ENCODE data around the gene RSAD2. TPM values are rescaled to one million over a fixed set of nuclear protein-coding genes. Genes with fewer than 3 reads are reported as not detected.

Gene RSAD2
- polyA plus RNA-seq, 1 donor (not counting 4 experiments of a cell fraction or from before 2014, with no cell fraction given): 1.7 TPM

DNA sequence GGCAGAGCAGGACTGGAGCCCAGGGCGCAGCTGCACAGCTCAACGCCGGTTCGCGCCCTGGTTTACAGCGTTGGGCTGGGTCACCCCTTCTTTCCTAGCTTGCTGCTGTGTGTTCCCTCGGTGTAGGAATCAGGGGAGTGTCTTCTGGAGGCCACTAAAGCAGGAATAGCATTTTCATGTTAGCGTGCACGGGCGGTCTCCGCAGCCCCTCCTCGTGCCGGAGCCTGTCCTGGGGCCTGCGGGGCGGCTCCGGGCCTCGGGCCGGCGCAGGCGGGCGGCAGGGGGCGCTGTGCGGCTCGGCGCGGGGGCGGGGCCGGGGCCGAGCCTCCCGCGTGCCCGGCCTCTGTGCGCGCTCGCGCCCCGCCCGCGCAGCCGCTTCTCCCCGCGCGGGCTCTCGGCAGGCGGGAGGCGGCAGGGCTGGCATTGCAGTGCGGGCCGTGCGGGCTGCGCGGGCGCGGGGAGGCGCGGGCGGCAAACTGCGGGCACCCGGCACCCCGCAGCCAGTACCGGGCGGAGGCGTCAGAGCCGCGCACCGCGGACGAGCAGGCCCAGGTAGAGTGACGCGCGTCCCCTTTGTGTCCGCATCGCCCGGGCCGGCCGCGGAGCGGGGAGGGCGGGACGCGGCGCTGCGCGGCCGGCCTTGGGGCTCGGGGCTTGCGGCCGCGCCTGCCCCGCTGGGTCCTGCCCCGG, 39.6 kb downstream of the RSAD2 start, which contains the start of gene RNF144A:
TSS of gene RNF144A (plus strand) at position 342 of the 690 bp plus-strand sequence. CDS start 79,515 bp downstream, outside the sequence.
- Histone ChIP-seq H3K27me3 (ENCODE audit: control insufficient read depth, extremely low read depth, insufficient read depth, low read length) (no peaks in the 10 kb centered on the region), H3K9me1 (ENCODE audit: control insufficient read depth, extremely low read depth, insufficient read depth, low read length) (no peaks in the 10 kb centered on the region), H3K9ac (ENCODE audit: control insufficient read depth, extremely low read depth, insufficient read depth, low read length) (peak within 1 kb of the TSS; percentile 65), H3K79me2 (ENCODE audit: control insufficient read depth, insufficient read depth, low read length) (no peaks in the 10 kb centered on the region), H4K20me1 (ENCODE audit: control insufficient read depth, extremely low read depth, insufficient read depth, low read length) (peaks cover 2% of the 10 kb centered on the region), H3K27ac (ENCODE audit: control insufficient read depth, insufficient read depth, low read length) (no peak within 1 kb of the TSS), H3K9me3 (ENCODE audit: control insufficient read depth, low read depth, low read length) (no peaks in the 10 kb centered on the region), H3K4me3 (ENCODE audit: control insufficient read depth in 2 of 3, extremely low read depth in 1 of 3, insufficient read depth in 2 of 3, low read depth in 1 of 3, low read length in 3 of 3) (peak within 1 kb of the TSS; percentile 43 to 58 (median 49)), H3K4me2 (ENCODE audit: control insufficient read depth, extremely low read depth, insufficient read depth, low read depth, low read length) (peak within 1 kb of the TSS; percentile 58), H3K4me1 (ENCODE audit: control insufficient read depth, extremely low read depth, insufficient read depth, low read length) (peaks cover 3% of the 10 kb centered on the region), H2AFZ (ENCODE audit: control insufficient read depth, low read length) (peak within 1 kb of the TSS; percentile 84), H3K36me3 (ENCODE audit: control insufficient read depth in 2 of 2, extremely low read depth in 1 of 2, insufficient read depth in 2 of 2, low read length in 2 of 2) (no peaks in the 10 kb centered on the region)
- no peak for FAIRE-seq
- DNase-seq (ENCODE audit: low read depth, low spot score): no peak
- dilution Hi-C loops (cut with MboI; ENCODE audit: extremely low pct_ligation_motif_present, low sequenced_read_pairs): no loop called here
- TF ChIP-seq, protein P1, sequence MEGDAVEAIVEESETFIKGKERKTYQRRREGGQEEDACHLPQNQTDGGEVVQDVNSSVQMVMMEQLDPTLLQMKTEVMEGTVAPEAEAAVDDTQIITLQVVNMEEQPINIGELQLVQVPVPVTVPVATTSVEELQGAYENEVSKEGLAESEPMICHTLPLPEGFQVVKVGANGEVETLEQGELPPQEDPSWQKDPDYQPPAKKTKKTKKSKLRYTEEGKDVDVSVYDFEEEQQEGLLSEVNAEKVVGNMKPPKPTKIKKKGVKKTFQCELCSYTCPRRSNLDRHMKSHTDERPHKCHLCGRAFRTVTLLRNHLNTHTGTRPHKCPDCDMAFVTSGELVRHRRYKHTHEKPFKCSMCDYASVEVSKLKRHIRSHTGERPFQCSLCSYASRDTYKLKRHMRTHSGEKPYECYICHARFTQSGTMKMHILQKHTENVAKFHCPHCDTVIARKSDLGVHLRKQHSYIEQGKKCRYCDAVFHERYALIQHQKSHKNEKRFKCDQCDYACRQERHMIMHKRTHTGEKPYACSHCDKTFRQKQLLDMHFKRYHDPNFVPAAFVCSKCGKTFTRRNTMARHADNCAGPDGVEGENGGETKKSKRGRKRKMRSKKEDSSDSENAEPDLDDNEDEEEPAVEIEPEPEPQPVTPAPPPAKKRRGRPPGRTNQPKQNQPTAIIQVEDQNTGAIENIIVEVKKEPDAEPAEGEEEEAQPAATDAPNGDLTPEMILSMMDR (optimal IDR thresholded peaks at IDR 0.05 in 1 of 3, IDR thresholded peaks at IDR 0.05 in 1 of 3, conservative IDR thresholded peaks at IDR 0.05 in 1 of 3; ENCODE audit: extremely low read depth in 1 of 3, insufficient read depth in 2 of 3, low read length in 3 of 3): peak; percentile 14 to 55 (median 32)
- TF ChIP-seq EZH2 (IDR thresholded peaks at IDR 0.05; ENCODE audit: low read length): no peak

DNA sequence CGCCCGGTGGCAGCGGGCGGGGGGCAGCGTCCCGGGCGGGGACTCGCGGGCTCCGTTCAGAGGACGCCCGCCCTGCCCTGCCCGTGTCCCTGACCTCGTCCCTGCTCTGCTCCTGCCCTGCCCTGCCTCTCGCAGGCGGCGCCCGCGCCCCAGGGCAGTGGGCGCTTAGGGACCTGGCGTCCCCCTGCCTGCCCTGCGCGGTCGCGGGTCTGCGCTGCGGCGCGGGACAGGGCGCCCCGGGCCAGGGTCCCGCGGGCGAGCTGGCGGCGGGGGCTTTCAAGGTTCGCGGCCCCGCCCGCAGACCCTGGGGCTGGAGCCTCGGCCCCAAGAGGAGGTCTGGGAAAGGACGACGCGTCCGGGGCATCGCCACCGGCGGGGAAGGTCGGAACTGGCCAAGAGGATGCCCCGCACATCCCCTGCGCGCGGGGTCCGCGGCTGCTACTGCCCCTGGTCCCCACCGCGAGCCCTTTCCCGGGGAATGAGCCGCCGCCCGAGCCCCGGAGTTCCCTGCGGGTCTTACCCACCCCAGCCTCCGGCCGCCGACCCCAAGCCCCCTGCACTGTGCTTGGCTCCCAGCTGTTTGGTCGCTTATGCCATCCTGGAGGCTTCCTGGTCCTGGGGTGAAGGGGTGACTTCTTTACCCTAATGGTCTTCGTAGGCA, 40.3 kb downstream of the RSAD2 start:
- DNase-seq (ENCODE audit: low read depth, low spot score) (no peak), FAIRE-seq (no peak)
- peak overlapping the region; percentile 71 for H2AFZ ChIP-seq (ENCODE audit: control insufficient read depth, low read length)
- dilution Hi-C loops (cut with MboI; ENCODE audit: extremely low pct_ligation_motif_present, low sequenced_read_pairs): no loop called here
- no peaks in the 10 kb centered on the region for H3K9me1 ChIP-seq (ENCODE audit: control insufficient read depth, extremely low read depth, insufficient read depth, low read length)
- H4K20me1 ChIP-seq (ENCODE audit: control insufficient read depth, extremely low read depth, insufficient read depth, low read length): peaks cover 2% of the 10 kb centered on the region
- peak overlapping the region; percentile 34 to 58 (median 43) for H3K4me3 ChIP-seq (ENCODE audit: control insufficient read depth in 2 of 3, extremely low read depth in 1 of 3, insufficient read depth in 2 of 3, low read depth in 1 of 3, low read length in 3 of 3)
- TF ChIP-seq, protein P1 (optimal IDR thresholded peaks at IDR 0.05 in 1 of 3, IDR thresholded peaks at IDR 0.05 in 1 of 3, conservative IDR thresholded peaks at IDR 0.05 in 1 of 3; ENCODE audit: extremely low read depth in 1 of 3, insufficient read depth in 2 of 3, low read length in 3 of 3): no peak
- no peak for TF ChIP-seq EZH2 (IDR thresholded peaks at IDR 0.05; ENCODE audit: low read length)
- no peaks in the 10 kb centered on the region for H3K36me3 ChIP-seq (ENCODE audit: control insufficient read depth in 2 of 2, extremely low read depth in 1 of 2, insufficient read depth in 2 of 2, low read length in 2 of 2)
- H3K27ac ChIP-seq (ENCODE audit: control insufficient read depth, insufficient read depth, low read length): no peak overlapping the region
- H3K79me2 ChIP-seq (ENCODE audit: control insufficient read depth, insufficient read depth, low read length): no peaks in the 10 kb centered on the region
- peaks cover 3% of the 10 kb centered on the region for H3K4me1 ChIP-seq (ENCODE audit: control insufficient read depth, extremely low read depth, insufficient read depth, low read length)
- H3K27me3 ChIP-seq (ENCODE audit: control insufficient read depth, extremely low read depth, insufficient read depth, low read length): no peaks in the 10 kb centered on the region
- peak overlapping the region; percentile 58 for H3K4me2 ChIP-seq (ENCODE audit: control insufficient read depth, extremely low read depth, insufficient read depth, low read depth, low read length)
- peak overlapping the region; percentile 65 for H3K9ac ChIP-seq (ENCODE audit: control insufficient read depth, extremely low read depth, insufficient read depth, low read length)
- no peaks in the 10 kb centered on the region for H3K9me3 ChIP-seq (ENCODE audit: control insufficient read depth, low read depth, low read length)

Measured in keratinocyte (primary cell).